Stomach (tissue), 9 donors: ENCODE data around the gene C1QTNF12. TPM values are rescaled to one million over a fixed set of nuclear protein-coding genes. Genes with fewer than 3 reads are reported as not detected.

Experiments used
- DNase-seq, 2 donors: peaks; one replicate each; pipeline versions ENCODE4 v3.0.0 to v3.0.0-alpha.2; 2013 to 2019
- H3K27ac ChIP-seq, 5 donors: fragments of 200-600 bp in 4 of 5; sonication (generic) in 4 of 5; one replicate each; pipeline ENCODE4 v1.5.1; 2013 to 2019; ENCODE audit warnings: mild to moderate bottlenecking in 1 of 5, moderate library complexity in 1 of 5
- H3K27me3 ChIP-seq, 3 donors: fragments of 200-600 bp; sonication (generic); one replicate each; pipeline ENCODE4 v1.5.1; 2017 to 2019; ENCODE audit warnings: mixed run types in 1 of 3
- H3K36me3 ChIP-seq, 4 donors: fragments of 200-600 bp; sonication (generic); 1 replicate in 3 of 4; 2 replicates in 1 of 4; pipeline ENCODE4 v1.5.1; 2016 to 2019
- H3K4me1 ChIP-seq, 4 donors: fragments of 200-600 bp; sonication (generic); one replicate each; pipeline ENCODE4 v1.5.1; 2016 to 2019
- H3K4me3 ChIP-seq, 4 donors: fragments of 200-600 bp; sonication (generic) in 3 of 4; one replicate each; pipeline ENCODE4 v1.5.1; 2016 to 2019; ENCODE audit warnings: mild to moderate bottlenecking in 1 of 4
- H3K9me3 ChIP-seq, 4 donors: fragments of 200-600 bp; sonication (generic); one replicate each; pipeline ENCODE4 v1.5.1; 2016 to 2019
- EP300 ChIP-seq: sonication (generic); formaldehyde crosslinking; IDR thresholded peaks from one replicate; pipeline ENCODE4 v1.6.1; 2017; ENCODE audit warnings: antibody characterized with exemption
- POLR2A ChIP-seq, 4 donors: fragments of 450-650 bp; IDR thresholded peaks; one replicate each; pipeline ENCODE4 v1.6.1; 2016; ENCODE audit warnings: antibody characterized with exemption in 4 of 4, control low read depth in 2 of 4, mild to moderate bottlenecking in 1 of 4, moderate library complexity in 1 of 4
- POLR2AphosphoS5 ChIP-seq, 3 donors: sonication (generic); formaldehyde crosslinking; IDR thresholded peaks; one replicate each; pipeline ENCODE4 v1.6.1; 2016; ENCODE audit warnings: antibody characterized with exemption in 3 of 3
- WGBS, 5 donors: extraction: QIAGEN DNeasy Blood & Tissue Kit in 3 of 5; methylation state at CpG; one replicate each; pipeline versions ENCODE4 v1.1.5 to v1.1.7; 2013 to 2018; 5-methylcytosine and 5-hydroxymethylcytosine counted together
- intact Hi-C: fragments of 100-400 bp; cut with DNase I; formaldehyde crosslinking; loops from one replicate; pipeline ENCODE4 v1.15.1; 2023; ENCODE audit warnings: low total_unique reads
- polyA plus RNA-seq, 3 donors: library from polyadenylated mRNA; stranded (reverse); fragments of 200-250 nt; gene quantifications; one replicate each; pipeline ENCODE4 v1.2.3, GENCODE V29; 2013
- total RNA-seq, 5 donors: library from RNA; depleted of rRNA; stranded (reverse); fragments of >200 nt; gene quantifications; one replicate each; pipeline versions ENCODE4 v1.1.0 to v1.2.3, GENCODE V29; 2014 to 2016
- TF ChIP-seq, protein P1 (sequence below), 7 experiments: fragments of 450-650 bp in 4 of 7; fragments of 200-600 bp in 3 of 7; sonication (generic) in 3 of 7; IDR thresholded peaks; one replicate each; pipeline ENCODE4 v1.5.1; 2016 to 2019; ENCODE audit warnings: antibody characterized with exemption in 7 of 7, control low read depth in 2 of 7, mild to moderate bottlenecking in 1 of 7
- donor health status: healthy with polysubstance abuse.
- donor health status: Bipolar disorder and iron deficiency.
- donor health status: healthy.

The C1QTNF12 gene
- total and polyA plus RNA-seq, 8 donors = 1.5 to 21.3 (median 2.9) TPM; not detected in 2

- Histone ChIP-seq H3K4me1 (peaks cover 12 to 31% (median 22%) of the 10 kb centered on the region in 4 donors), H3K27ac (no peak overlapping the region), H3K9me3 (no peaks in the 10 kb centered on the region), H3K4me3 (no peak overlapping the region), H3K27me3 (peaks cover 0 to 37% (median 6%) of the 10 kb centered on the region in 3 donors), H3K36me3 (no peaks in the 10 kb centered on the region)
- intact Hi-C loops = no loop called here
- TF ChIP-seq, protein P1, sequence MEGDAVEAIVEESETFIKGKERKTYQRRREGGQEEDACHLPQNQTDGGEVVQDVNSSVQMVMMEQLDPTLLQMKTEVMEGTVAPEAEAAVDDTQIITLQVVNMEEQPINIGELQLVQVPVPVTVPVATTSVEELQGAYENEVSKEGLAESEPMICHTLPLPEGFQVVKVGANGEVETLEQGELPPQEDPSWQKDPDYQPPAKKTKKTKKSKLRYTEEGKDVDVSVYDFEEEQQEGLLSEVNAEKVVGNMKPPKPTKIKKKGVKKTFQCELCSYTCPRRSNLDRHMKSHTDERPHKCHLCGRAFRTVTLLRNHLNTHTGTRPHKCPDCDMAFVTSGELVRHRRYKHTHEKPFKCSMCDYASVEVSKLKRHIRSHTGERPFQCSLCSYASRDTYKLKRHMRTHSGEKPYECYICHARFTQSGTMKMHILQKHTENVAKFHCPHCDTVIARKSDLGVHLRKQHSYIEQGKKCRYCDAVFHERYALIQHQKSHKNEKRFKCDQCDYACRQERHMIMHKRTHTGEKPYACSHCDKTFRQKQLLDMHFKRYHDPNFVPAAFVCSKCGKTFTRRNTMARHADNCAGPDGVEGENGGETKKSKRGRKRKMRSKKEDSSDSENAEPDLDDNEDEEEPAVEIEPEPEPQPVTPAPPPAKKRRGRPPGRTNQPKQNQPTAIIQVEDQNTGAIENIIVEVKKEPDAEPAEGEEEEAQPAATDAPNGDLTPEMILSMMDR (IDR thresholded peaks at IDR 0.05) = no peak
- TF ChIP-seq POLR2A (IDR thresholded peaks at IDR 0.05) = no peak
- TF ChIP-seq POLR2AphosphoS5 (IDR thresholded peaks at IDR 0.05) = no peak
- TF ChIP-seq EP300 = no peak
- DNase-seq = no peak
- 76 to 87% (median 79%) methylated on average over 4 to 46 of the region's 46 CpGs for WGBS, 5 donors
Measured at GRCh38 chr1:1287288-1288110, 41.0 kb upstream of the C1QTNF12 start.

GRCh38 chr1:1286313-1287261 lies 40.1 kb upstream of the C1QTNF12 start:
- peaks cover 0 to 37% (median 6%) of the 10 kb centered on the region in 3 donors for H3K27me3 ChIP-seq
- no peaks in the 10 kb centered on the region for H3K9me3 ChIP-seq
- intact Hi-C loops = no loop called here
- peaks cover 19 to 33% (median 26%) of the 10 kb centered on the region in 4 donors for H3K4me1 ChIP-seq
- WGBS, 5 donors = 57 to 70% (median 62%) methylated on average over 36 to 50 of the region's 50 CpGs
- H3K27ac ChIP-seq = no peak overlapping the region
- no peak for DNase-seq
- TF ChIP-seq, protein P1 (IDR thresholded peaks at IDR 0.05) = no peak
- no peak for TF ChIP-seq EP300
- no peak for TF ChIP-seq POLR2AphosphoS5 (IDR thresholded peaks at IDR 0.05)
- TF ChIP-seq POLR2A (IDR thresholded peaks at IDR 0.05) = no peak
- H3K4me3 ChIP-seq = no peak overlapping the region
- H3K36me3 ChIP-seq = no peaks in the 10 kb centered on the region

- Histone ChIP-seq H3K4me1 (peaks cover 15 to 32% (median 24%) of the 10 kb centered on the region in 4 donors), H3K27me3 (peaks cover 0 to 37% (median 6%) of the 10 kb centered on the region in 3 donors), H3K9me3 (no peaks in the 10 kb centered on the region), H3K27ac (no peak overlapping the region), H3K4me3 (no peak overlapping the region), H3K36me3 (no peaks in the 10 kb centered on the region)
- intact Hi-C loops = no loop called here
- TF ChIP-seq, protein P1 (IDR thresholded peaks at IDR 0.05) = no peak
- TF ChIP-seq POLR2A (IDR thresholded peaks at IDR 0.05) (no peak), POLR2AphosphoS5 (IDR thresholded peaks at IDR 0.05) (no peak), EP300 (no peak)
- DNase-seq = peak in 1 of 2 donors; percentile 59
- WGBS, 5 donors = 52 to 65% (median 61%) methylated on average over 17 to 37 of the region's 37 CpGs
Measured at GRCh38 chr1:1285611-1286311, 39.2 kb upstream of the C1QTNF12 start.
